GM12801 (cell line): ENCODE data around the gene NEU2.

Experiments
- TF ChIP-seq, protein P1 (sequence below): IDR thresholded peaks from one replicate; pipeline ENCODE4 v1.5.1; 2011; ENCODE audit warnings: control low read depth; ENCODE audit not compliant: insufficient read length; ENCODE audit errors: extremely low read depth

Gene NEU2

DNA sequence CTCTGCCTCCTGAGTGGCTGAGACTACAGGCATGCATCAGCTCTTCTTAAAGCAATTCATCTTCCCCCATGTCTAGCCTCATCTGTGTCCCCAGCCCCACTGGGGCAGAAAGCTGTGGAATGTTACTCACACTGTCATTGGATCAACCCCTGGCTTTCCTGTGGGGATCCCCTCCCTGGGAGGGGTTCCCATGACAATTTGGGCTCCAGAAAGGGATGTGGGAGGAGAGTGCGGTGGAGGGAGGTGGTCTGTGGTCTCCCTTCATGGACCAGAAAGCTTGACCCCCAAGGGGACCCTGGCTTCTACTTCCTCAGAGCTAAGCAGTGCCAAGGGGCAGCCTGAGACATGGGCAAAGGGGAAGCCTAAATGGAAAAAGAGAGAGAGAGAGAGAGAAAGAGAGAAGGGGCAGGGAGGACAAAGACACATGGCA, 20.8 kb upstream of the NEU2 start:
- TF ChIP-seq, protein P1, sequence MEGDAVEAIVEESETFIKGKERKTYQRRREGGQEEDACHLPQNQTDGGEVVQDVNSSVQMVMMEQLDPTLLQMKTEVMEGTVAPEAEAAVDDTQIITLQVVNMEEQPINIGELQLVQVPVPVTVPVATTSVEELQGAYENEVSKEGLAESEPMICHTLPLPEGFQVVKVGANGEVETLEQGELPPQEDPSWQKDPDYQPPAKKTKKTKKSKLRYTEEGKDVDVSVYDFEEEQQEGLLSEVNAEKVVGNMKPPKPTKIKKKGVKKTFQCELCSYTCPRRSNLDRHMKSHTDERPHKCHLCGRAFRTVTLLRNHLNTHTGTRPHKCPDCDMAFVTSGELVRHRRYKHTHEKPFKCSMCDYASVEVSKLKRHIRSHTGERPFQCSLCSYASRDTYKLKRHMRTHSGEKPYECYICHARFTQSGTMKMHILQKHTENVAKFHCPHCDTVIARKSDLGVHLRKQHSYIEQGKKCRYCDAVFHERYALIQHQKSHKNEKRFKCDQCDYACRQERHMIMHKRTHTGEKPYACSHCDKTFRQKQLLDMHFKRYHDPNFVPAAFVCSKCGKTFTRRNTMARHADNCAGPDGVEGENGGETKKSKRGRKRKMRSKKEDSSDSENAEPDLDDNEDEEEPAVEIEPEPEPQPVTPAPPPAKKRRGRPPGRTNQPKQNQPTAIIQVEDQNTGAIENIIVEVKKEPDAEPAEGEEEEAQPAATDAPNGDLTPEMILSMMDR = no peak

DNA sequence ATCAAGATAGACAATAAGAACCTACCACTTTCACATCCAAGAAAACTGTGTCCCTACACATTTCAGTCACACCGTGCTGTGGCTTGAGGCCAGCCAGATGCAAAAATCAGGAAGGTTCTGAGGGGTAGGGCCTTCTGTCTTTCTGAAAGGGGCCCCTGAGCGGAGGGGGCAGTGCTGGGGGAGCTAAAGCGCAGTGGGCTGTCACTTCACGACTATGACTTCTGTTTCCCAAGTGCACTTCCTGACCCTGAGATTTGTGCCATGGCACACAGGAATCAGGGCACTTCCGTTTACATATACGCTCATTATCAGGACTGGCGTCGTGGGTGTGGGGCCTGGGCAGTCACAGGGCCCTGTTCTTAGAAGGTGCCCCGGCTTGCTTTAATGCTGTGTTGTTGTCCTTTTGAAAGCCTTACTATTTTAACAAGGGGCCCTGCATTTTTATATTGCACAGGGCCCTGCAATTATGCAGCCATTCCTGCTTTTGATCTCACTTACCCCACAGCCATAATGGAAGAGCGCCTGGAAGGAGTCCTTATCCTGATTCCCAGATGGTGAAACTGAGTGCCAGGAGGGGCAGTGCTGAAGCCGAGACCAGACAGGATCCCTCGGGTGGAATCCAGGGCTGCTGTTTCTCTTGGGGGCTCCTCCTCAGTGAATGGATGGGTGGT, 20.0 kb upstream of the NEU2 start:
- TF ChIP-seq, protein P1 = no peak

DNA sequence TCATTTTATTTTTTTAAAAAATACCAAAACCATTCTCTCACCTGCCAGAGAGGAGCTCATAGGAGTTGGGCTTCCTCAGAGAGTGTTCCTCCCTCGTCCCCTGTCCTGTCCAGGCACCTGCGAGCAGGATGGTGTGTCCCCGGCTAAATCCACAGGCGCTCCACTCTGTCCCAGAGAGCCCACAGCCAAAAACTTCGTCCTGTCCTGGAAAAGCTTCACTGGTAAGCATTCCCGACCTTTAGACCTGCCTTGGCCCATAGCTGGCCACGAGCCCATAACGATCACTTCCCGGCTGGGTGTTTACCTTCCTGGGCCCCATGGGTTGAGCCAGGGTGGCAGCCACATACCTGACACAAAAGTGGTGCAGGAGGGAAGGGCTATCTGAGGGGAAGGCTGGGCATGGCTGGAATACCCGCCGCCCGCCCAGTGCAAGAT, 19.4 kb upstream of the NEU2 start, which contains the start of gene NGEF:
Gene NGEF (minus strand): TSS at position 230 of the 435 bp plus-strand sequence. CDS start 38,366 bp downstream, outside the sequence.
- TF ChIP-seq, protein P1 = no peak

DNA sequence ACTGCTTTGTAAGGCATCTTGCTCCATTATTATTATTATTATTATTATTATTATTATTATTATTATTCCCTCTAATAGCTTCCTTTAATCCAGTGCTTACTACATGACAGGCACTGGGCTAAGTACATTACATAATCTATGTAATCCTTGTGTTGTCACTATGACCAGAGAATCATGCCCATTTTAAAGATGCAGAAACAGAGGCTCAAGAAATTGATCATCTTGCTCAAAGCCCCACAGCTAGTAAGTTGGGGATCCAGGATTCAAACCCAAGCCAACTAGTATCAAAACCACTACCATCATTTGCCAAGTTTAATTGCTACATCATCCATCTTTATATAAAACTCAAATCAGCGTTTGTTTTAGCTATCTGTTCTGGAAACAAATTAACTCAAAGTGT, 18.8 kb upstream of the NEU2 start:
- TF ChIP-seq, protein P1 = no peak

DNA sequence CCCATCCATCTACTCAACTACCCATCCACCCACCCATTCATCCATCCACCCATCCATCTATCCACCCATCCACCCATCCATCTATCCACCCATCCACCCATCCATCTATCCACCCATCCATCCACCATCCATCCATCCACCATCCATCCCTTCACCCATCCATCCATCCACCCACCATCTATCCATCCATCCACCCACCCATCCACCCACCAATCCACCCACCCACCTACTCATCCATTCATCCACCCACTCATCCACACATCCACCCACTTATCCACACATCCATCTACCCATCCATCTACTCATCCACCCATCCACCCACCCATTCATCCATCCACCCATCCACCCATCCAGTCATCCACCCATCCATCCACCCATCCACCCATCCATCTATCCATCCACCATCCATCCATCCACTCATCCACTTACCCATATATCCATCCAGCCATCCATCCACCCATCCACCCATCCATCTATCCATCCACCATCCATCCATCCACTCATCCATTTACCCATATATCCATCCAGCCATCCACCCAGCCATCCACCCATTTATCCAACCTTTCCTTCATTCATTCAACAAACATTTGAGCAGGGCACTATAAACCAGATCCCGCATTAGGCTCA, 17.3 kb upstream of the NEU2 start:
- TF ChIP-seq, protein P1 = no peak

DNA sequence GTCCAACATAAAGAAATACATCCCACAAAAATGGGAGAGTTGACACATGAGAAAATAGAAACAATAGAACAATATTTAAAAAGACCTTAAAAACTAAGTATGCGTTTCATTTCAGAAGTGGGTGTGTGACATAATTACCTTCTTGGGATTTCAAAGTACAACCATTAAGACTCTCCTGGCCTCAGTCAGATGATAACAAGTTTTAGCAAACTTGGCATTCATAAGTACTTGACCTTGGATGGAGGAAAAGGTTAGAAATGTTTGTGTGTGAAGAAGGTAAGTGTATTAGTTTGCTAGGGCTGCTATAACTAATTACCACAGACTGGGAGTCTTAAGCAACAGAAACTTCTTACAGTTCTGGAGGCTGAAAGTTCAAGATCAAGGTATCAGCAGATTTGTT, 14.5 kb upstream of the NEU2 start:
- TF ChIP-seq, protein P1 = no peak

DNA sequence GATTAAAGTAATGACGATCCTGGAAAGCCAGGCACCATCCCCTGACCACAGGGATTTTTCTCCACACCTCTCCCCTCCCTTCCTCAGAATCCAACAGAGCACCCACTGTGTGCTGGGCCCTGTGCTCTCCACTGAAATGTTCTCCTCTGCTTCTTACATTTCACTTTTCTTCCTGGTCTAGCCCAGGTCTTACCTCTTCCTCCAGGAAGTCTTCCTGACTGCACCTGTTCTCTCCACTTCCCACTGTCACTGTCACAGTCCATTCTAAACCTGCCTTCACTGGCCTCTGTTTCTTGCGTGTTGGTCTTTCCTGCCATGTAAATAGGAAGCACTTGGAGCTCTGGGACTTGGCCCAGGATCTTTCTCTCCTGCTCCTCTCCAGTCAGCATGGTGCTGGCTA, 12.0 kb upstream of the NEU2 start:
- TF ChIP-seq, protein P1 = no peak
